Choroid plexus epithelial cell (primary cell): Measurements from ENCODE around the gene LUC7L2.
"Not testable (repeated sequence)": the region's sequence is repeated elsewhere in the genome, so short reads cannot be mapped to it uniquely, and the experiment has no call there.

Experiments used
- DNase-seq: peaks from one replicate; pipeline ENCODE4 v3.0.0-alpha.2; 2010; ENCODE audit warnings: low read depth
- H3K4me3 ChIP-seq: 2 replicates; pipeline ENCODE4 v1.5.1; 2011; ENCODE audit warnings: low read depth, mild to moderate bottlenecking, control low read depth, low read length, moderate library complexity
- TF ChIP-seq, protein P1 (sequence below): conservative IDR thresholded peaks from 2 replicates; pipeline ENCODE4 v1.5.1; 2011; ENCODE audit warnings: low read depth, mild to moderate bottlenecking, control low read depth, inconsistent platforms, low read length, moderate library complexity

LUC7L2 gene

DNA sequence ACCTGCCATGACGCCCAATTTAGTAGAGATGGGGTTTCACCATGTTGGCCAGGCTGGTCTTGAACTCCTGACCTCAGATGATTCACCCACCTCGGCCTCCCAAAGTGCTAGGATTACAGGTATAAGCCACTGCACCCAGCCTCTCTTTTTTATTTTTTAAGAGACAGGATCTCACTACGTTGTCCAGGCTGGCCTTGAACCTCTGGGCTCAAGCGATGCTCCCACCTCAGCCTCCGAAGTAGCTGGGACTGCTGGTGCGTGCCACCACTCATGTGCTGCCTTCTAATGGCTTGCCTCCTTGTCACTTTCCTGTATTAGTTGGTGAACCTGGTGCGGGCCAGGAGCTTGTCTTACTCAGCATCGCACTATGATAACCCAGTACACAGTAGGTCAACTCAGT is 96.8 kb downstream of the LUC7L2 start:
- H3K4me3 ChIP-seq = no peak overlapping the region
- DNase-seq = no peak
- TF ChIP-seq, protein P1, sequence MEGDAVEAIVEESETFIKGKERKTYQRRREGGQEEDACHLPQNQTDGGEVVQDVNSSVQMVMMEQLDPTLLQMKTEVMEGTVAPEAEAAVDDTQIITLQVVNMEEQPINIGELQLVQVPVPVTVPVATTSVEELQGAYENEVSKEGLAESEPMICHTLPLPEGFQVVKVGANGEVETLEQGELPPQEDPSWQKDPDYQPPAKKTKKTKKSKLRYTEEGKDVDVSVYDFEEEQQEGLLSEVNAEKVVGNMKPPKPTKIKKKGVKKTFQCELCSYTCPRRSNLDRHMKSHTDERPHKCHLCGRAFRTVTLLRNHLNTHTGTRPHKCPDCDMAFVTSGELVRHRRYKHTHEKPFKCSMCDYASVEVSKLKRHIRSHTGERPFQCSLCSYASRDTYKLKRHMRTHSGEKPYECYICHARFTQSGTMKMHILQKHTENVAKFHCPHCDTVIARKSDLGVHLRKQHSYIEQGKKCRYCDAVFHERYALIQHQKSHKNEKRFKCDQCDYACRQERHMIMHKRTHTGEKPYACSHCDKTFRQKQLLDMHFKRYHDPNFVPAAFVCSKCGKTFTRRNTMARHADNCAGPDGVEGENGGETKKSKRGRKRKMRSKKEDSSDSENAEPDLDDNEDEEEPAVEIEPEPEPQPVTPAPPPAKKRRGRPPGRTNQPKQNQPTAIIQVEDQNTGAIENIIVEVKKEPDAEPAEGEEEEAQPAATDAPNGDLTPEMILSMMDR = no peak

GRCh38 chr7:139457153-139457946 is 97.7 kb downstream of the LUC7L2 start:
- TF ChIP-seq, protein P1 = no peak
- H3K4me3 ChIP-seq = no peak overlapping the region
- peak; percentile 16 for DNase-seq

GRCh38 chr7:139463421-139463820 is 103.7 kb downstream of the LUC7L2 start:
- not testable (repeated sequence) for DNase-seq, H3K4me3 ChIP-seq

DNA sequence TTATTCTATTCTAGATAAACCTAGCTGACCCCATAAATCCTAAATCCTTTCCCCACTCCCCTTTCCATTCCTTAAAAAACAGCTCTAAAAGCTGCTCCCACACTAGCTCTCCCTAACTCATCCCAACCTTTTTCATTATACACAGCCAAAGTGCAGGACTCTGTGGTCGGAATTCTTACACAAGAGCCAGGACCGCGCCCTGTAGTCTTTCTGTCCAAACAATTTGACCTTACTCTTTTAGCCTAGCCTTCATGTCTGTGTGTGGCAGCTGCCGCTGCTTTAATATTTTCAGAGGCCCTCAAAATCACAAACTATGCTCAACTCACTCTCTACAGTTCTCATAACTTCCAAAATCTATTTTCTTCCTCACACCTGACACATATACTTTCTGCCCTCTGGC is 104.8 kb downstream of the LUC7L2 start:
- DNase-seq, H3K4me3 ChIP-seq: not testable (repeated sequence)

DNA sequence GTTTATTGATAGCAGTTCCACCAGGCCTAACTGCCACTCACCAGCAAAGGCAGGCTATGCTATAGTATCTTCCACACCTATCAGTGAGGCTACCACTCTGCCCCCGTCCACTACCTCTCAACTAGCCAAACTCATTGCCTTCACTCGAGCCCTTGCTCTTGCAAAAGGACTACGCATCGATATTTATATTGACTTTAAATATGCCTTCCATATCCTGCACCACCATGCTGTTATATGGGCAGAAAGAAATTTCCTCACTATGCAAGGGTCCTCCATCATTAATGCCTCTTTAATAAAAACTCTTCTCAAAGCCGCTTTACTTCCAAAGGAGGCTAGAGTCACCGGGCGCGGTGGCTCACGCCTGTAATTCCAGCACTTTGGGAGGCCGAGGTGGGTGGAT is 105.4 kb downstream of the LUC7L2 start:
- DNase-seq, H3K4me3 ChIP-seq: not testable (repeated sequence)

- not testable (repeated sequence) for H3K4me3 ChIP-seq, DNase-seq
Observed at GRCh38 chr7:139467729-139468128, 108.0 kb downstream of the LUC7L2 start.

DNA sequence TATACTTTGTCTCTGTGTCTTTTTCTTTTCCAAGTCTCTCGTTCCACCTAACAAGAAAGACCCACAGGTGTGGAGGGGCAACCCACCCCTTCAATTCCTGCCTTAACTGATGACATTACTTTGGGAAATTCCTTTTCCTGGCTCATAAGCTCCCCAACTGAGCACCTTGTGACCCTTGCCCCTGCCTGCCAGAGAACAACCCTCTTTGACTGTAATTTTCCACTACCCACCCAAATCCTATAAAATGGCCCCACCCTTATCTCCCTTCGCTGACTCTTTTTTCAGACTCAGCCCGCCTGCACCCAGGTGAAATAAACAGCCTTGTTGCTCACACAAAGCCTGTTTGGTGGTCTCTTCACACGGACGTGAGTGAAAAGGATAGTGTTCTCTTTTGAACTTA is 108.6 kb downstream of the LUC7L2 start:
- not testable (repeated sequence) for H3K4me3 ChIP-seq, DNase-seq

GRCh38 chr7:139471740-139472353 is 112.2 kb downstream of the LUC7L2 start:
- peak; percentile 55 for DNase-seq
- H3K4me3 ChIP-seq = no peak overlapping the region
- TF ChIP-seq, protein P1 = no peak
